HEK293T (cell line): ENCODE data around the gene GRK1.

Source experiments
- CTCF ChIA-PET: fragments of 350-600 bp; formaldehyde crosslinking; extraction: SDS; loops from one replicate; lab custom pipeline; 2021; ENCODE audit warnings: antibody characterized with exemption, inconsistent platforms; lab: Yijun Ruan, JAX
- POLR2A ChIA-PET: fragments of 350-600 bp; formaldehyde crosslinking; extraction: SDS; loops from one replicate; lab custom pipeline; 2020; ENCODE audit warnings: antibody characterized with exemption, inconsistent platforms; lab: Yijun Ruan, JAX
- DNase-seq: peaks from one replicate; pipeline ENCODE4 v3.0.0; 2012; ENCODE audit warnings: mixed read lengths; ENCODE audit errors: extremely low spot score
- ARNT ChIP-seq: fragments of 450-650 bp; IDR thresholded peaks from 2 replicates; pipeline ENCODE4 v1.6.1; 2017; ENCODE audit warnings: mild to moderate bottlenecking
- BHLHE40 ChIP-seq: fragments of 450-650 bp; IDR thresholded peaks from 2 replicates; pipeline ENCODE4 v1.6.1; 2016; ENCODE audit warnings: mild to moderate bottlenecking, moderate library complexity, borderline replicate concordance
- CTBP1 ChIP-seq: fragments of 450-650 bp; IDR thresholded peaks from 2 replicates; pipeline ENCODE4 v1.6.1; 2016; ENCODE audit warnings: borderline replicate concordance
- ELF4 ChIP-seq: fragments of 450-650 bp; IDR thresholded peaks from 2 replicates; pipeline ENCODE4 v1.6.1; 2017; ENCODE audit warnings: antibody characterized with exemption
- FOXA1 ChIP-seq: fragments of 450-650 bp; IDR thresholded peaks from 2 replicates; pipeline ENCODE4 v1.6.1; 2016; ENCODE audit warnings: mild to moderate bottlenecking
- FOXK2 ChIP-seq: fragments of 450-650 bp; IDR thresholded peaks from 2 replicates; pipeline ENCODE4 v1.6.1; 2016; ENCODE audit warnings: mild to moderate bottlenecking
- FOXM1 ChIP-seq: fragments of 450-650 bp; IDR thresholded peaks from 2 replicates; pipeline ENCODE4 v1.6.1; 2017; ENCODE audit warnings: mild to moderate bottlenecking, borderline replicate concordance
- HDGF ChIP-seq: fragments of 450-650 bp; IDR thresholded peaks from 2 replicates; pipeline ENCODE4 v1.6.1; 2017; ENCODE audit warnings: antibody characterized with exemption, borderline replicate concordance
- L3MBTL2 ChIP-seq: fragments of 450-650 bp; conservative IDR thresholded peaks from 2 replicates; pipeline ENCODE4 v1.6.1; 2016; ENCODE audit warnings: mild to moderate bottlenecking
- LEF1 ChIP-seq: fragments of 450-650 bp; IDR thresholded peaks from 2 replicates; pipeline ENCODE4 v1.6.1; 2017; ENCODE audit warnings: mild to moderate bottlenecking, borderline replicate concordance
- NFRKB ChIP-seq: fragments of 450-650 bp; IDR thresholded peaks from 2 replicates; pipeline ENCODE4 v1.6.1; 2016; ENCODE audit warnings: mild to moderate bottlenecking, moderate library complexity
- SP1 ChIP-seq: fragments of 450-650 bp; IDR thresholded peaks from 2 replicates; pipeline ENCODE4 v1.6.1; 2017
- SUZ12 ChIP-seq: fragments of 450-650 bp; IDR thresholded peaks from 2 replicates; pipeline ENCODE4 v1.6.1; 2016; ENCODE audit warnings: mild to moderate bottlenecking
- TARDBP ChIP-seq: fragments of 450-650 bp; IDR thresholded peaks from 2 replicates; pipeline ENCODE4 v1.6.1; 2016
- ZNF384 ChIP-seq: fragments of 450-650 bp; IDR thresholded peaks from 2 replicates; pipeline ENCODE4 v1.6.1; 2016
- TF ChIP-seq, protein P1 (sequence below): fragments of 450-650 bp; IDR thresholded peaks from 2 replicates; pipeline ENCODE4 v1.6.1; 2016

GRK1 gene

DNA sequence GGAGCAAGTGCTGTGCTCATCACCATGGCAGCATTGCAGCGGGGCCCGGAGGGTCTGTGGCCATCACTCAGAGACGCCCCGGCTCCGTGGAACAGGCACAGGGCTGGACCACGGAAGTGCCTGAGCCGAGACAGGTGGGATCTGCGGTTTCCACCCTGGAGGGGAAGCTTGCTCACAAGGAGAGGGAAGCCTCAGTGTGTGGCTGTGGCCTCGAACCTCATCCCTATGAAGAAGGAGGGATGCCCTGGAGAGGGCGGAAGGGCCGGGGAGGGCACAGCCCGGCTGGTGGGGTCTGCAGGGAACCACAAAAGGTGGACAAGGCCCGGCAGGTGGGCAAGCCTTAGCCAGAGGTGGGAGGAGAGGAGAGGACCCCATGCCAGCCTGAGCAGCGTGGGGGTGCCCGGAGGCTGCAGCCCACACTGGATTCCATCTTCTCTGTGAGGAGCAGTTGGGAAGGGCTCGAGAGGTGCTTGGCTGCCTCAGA, 61.6 kb downstream of the GRK1 start:
- no peak for TF ChIP-seq TARDBP
- no peak for TF ChIP-seq CTBP1
- TF ChIP-seq, protein P1, sequence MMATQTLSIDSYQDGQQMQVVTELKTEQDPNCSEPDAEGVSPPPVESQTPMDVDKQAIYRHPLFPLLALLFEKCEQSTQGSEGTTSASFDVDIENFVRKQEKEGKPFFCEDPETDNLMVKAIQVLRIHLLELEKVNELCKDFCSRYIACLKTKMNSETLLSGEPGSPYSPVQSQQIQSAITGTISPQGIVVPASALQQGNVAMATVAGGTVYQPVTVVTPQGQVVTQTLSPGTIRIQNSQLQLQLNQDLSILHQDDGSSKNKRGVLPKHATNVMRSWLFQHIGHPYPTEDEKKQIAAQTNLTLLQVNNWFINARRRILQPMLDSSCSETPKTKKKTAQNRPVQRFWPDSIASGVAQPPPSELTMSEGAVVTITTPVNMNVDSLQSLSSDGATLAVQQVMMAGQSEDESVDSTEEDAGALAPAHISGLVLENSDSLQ: no peak
- no peak for TF ChIP-seq ELF4
- no peak for TF ChIP-seq FOXK2
- TF ChIP-seq ZNF384: no peak
- no peak for TF ChIP-seq SUZ12
- no peak for TF ChIP-seq L3MBTL2
- no peak for TF ChIP-seq NFRKB
- TF ChIP-seq SP1: no peak
- TF ChIP-seq ARNT: no peak
- TF ChIP-seq BHLHE40: no peak
- TF ChIP-seq HDGF: no peak
- TF ChIP-seq FOXA1: no peak
- no peak for TF ChIP-seq LEF1
- no peak for TF ChIP-seq FOXM1
- ChIA-PET POLR2A (no interaction called here), CTCF (no interaction called here)
- DNase-seq: no peak

GRCh38 chr13:113729187-113730019, 62.4 kb downstream of the GRK1 start:
- no peak for DNase-seq
- no peak for TF ChIP-seq NFRKB
- TF ChIP-seq, protein P1: no peak
- TF ChIP-seq SP1: no peak
- TF ChIP-seq CTBP1: no peak
- TF ChIP-seq ZNF384: no peak
- no peak for TF ChIP-seq SUZ12
- TF ChIP-seq ARNT: no peak
- no peak for TF ChIP-seq ELF4
- TF ChIP-seq FOXK2: no peak
- no peak for TF ChIP-seq BHLHE40
- no peak for TF ChIP-seq LEF1
- no peak for TF ChIP-seq FOXM1
- TF ChIP-seq FOXA1: no peak
- no peak for TF ChIP-seq TARDBP
- no peak for TF ChIP-seq HDGF
- no peak for TF ChIP-seq L3MBTL2
- CTCF ChIA-PET: no interaction called here
- POLR2A ChIA-PET: no interaction called here

GRCh38 chr13:113730258-113730691, 63.3 kb downstream of the GRK1 start:
- CTCF ChIA-PET: no interaction called here
- POLR2A ChIA-PET: no interaction called here
- TF ChIP-seq FOXM1: no peak
- TF ChIP-seq, protein P1: no peak
- no peak for TF ChIP-seq NFRKB
- TF ChIP-seq SP1: no peak
- TF ChIP-seq BHLHE40: no peak
- TF ChIP-seq ARNT: no peak
- no peak for TF ChIP-seq FOXA1
- TF ChIP-seq TARDBP: no peak
- no peak for TF ChIP-seq FOXK2
- TF ChIP-seq HDGF: no peak
- no peak for DNase-seq

- ChIA-PET POLR2A (no interaction called here), CTCF (no interaction called here)
- no peak for DNase-seq
- no peak for TF ChIP-seq ZNF384
- TF ChIP-seq FOXA1: no peak
- no peak for TF ChIP-seq LEF1
- no peak for TF ChIP-seq ELF4
- no peak for TF ChIP-seq FOXM1
- TF ChIP-seq SP1: no peak
- no peak for TF ChIP-seq FOXK2
- TF ChIP-seq TARDBP: no peak
- no peak for TF ChIP-seq SUZ12
- TF ChIP-seq ARNT: no peak
- no peak for TF ChIP-seq HDGF
- no peak for TF ChIP-seq BHLHE40
- no peak for TF ChIP-seq CTBP1
- TF ChIP-seq, protein P1: no peak
- TF ChIP-seq NFRKB: no peak
- TF ChIP-seq L3MBTL2: no peak
These were observed 63.8 kb downstream of the GRK1 start for GRCh38 chr13:113730831-113731191.
